HUES6 (cell line): Measurements from ENCODE around the gene FLNB.

ENCODE experiments used
- H3K27ac ChIP-seq: 2 replicates; pipeline ENCODE4 v1.7.0; 2013; ENCODE audit warnings: low read depth, mild to moderate bottlenecking, low read length, inconsistent platforms
- H3K27me3 ChIP-seq: 2 replicates; pipeline ENCODE4 v1.6.1; 2013; ENCODE audit warnings: low read length; ENCODE audit not compliant: control insufficient read depth, insufficient read depth
- H3K36me3 ChIP-seq: 2 replicates; pipeline ENCODE4 v1.6.1; 2013; ENCODE audit warnings: low read length; ENCODE audit not compliant: control insufficient read depth, insufficient read depth
- H3K4me1 ChIP-seq: 2 replicates; pipeline ENCODE4 v1.6.1; 2013; ENCODE audit warnings: low read length; ENCODE audit not compliant: control insufficient read depth, insufficient read depth
- H3K4me3 ChIP-seq: 2 replicates; pipeline ENCODE4 v1.5.1; 2013; ENCODE audit warnings: low read depth, low read length
- H3K9ac ChIP-seq: one replicate; pipeline ENCODE4 v1.6.1; 2013; ENCODE audit warnings: mild to moderate bottlenecking, low read length
- H3K9me3 ChIP-seq: 2 replicates; pipeline ENCODE4 v1.6.1; 2013; ENCODE audit warnings: low read depth, low read length; ENCODE audit not compliant: control insufficient read depth, insufficient read depth

The FLNB gene

GRCh38 chr3:58218904-58219303 lies 210.7 kb downstream of the FLNB start:
- Histone ChIP-seq H3K4me3 (no peak overlapping the region), H3K36me3 (no peaks in the 10 kb centered on the region), H3K9ac (no peak overlapping the region), H3K4me1 (peaks cover 16% of the 10 kb centered on the region), H3K27ac (no peak overlapping the region), H3K9me3 (no peaks in the 10 kb centered on the region), H3K27me3 (no peaks in the 10 kb centered on the region)
